Measurements from ENCODE around the gene HMGN4. TPM values are rescaled to one million over a fixed set of nuclear protein-coding genes. Genes with fewer than 3 reads are reported as not detected.

HMGN4 gene
- total RNA-seq, 4 donors from 2014 or later, result 54.6 to 68.4 (median 63.8) TPM

GRCh38 chr6:26588965-26589364 is 50.8 kb downstream of the HMGN4 start:
- TF ChIP-seq CTCF (IDR thresholded peaks at IDR 0.05) (no peak), POLR2A (IDR thresholded peaks at IDR 0.05) (no peak)
- no peak overlapping the region for H3K27ac ChIP-seq
- no peaks in the 10 kb centered on the region for H3K9me3 ChIP-seq
- no peak overlapping the region for H3K4me3 ChIP-seq (replicated peaks in 1 of 3)
- H3K4me1 ChIP-seq, result no peaks in the 10 kb centered on the region
- no peaks in the 10 kb centered on the region for H3K36me3 ChIP-seq
- DNase-seq, result no peak
- intact Hi-C loops (cut with DNase I), result no loop called here
- peaks cover 8% of the 10 kb centered on the region for H3K27me3 ChIP-seq
- WGBS, 2 donors, result 93 to 94% methylated on average over 21 of the region's 21 CpGs

- intact Hi-C loops (cut with DNase I), result no loop called here
- TF ChIP-seq CTCF (IDR thresholded peaks at IDR 0.05), result no peak
- TF ChIP-seq POLR2A (IDR thresholded peaks at IDR 0.05), result no peak
- DNase-seq, result no peak
- no peaks in the 10 kb centered on the region for H3K36me3 ChIP-seq
- 60 to 61% methylated on average over 4 of the region's 4 CpGs for WGBS, 2 donors
- H3K4me1 ChIP-seq, result peaks cover 2 to 12% of the 10 kb centered on the region in 2 donors
- H3K9me3 ChIP-seq, result no peaks in the 10 kb centered on the region
- H3K27me3 ChIP-seq, result peaks cover 8% of the 10 kb centered on the region
- no peak overlapping the region for H3K27ac ChIP-seq
- H3K4me3 ChIP-seq (replicated peaks in 1 of 3), result no peak overlapping the region
Measured at GRCh38 chr6:26592649-26593048, 54.5 kb downstream of the HMGN4 start.

GRCh38 chr6:26593278-26594130 is 55.3 kb downstream of the HMGN4 start:
- intact Hi-C loops (cut with DNase I), result no loop called here
- WGBS, 2 donors, result 35 to 46% methylated on average over 20 of the region's 20 CpGs
- H3K27me3 ChIP-seq, result peaks cover 8% of the 10 kb centered on the region
- peaks cover 9 to 16% of the 10 kb centered on the region in 2 donors for H3K4me1 ChIP-seq
- no peaks in the 10 kb centered on the region for H3K9me3 ChIP-seq
- H3K4me3 ChIP-seq (replicated peaks in 1 of 3), result no peak overlapping the region
- no peak overlapping the region for H3K27ac ChIP-seq
- no peak for TF ChIP-seq POLR2A (IDR thresholded peaks at IDR 0.05)
- TF ChIP-seq CTCF (IDR thresholded peaks at IDR 0.05), result no peak
- peaks cover 3 to 6% of the 10 kb centered on the region in 2 donors for H3K36me3 ChIP-seq
- DNase-seq, result no peak

- Histone ChIP-seq H3K36me3 (peaks cover 8 to 9% of the 10 kb centered on the region in 2 donors), H3K4me3 (replicated peaks in 1 of 3) (no peak overlapping the region), H3K27me3 (peaks cover 8% of the 10 kb centered on the region), H3K27ac (no peak overlapping the region), H3K9me3 (no peaks in the 10 kb centered on the region), H3K4me1 (peaks cover 9 to 16% of the 10 kb centered on the region in 2 donors)
- DNase-seq, result no peak
- intact Hi-C loops (cut with DNase I), result no loop called here
- no peak for TF ChIP-seq CTCF (IDR thresholded peaks at IDR 0.05)
- no peak for TF ChIP-seq POLR2A (IDR thresholded peaks at IDR 0.05)
- 39 to 41% methylated on average over 6 of the region's 6 CpGs for WGBS, 2 donors
Measured at GRCh38 chr6:26594131-26594498, 55.9 kb downstream of the HMGN4 start.

All from thyroid gland (tissue), 4 donors.